Glutamatergic neuron (in vitro differentiated cells): Measurements from ENCODE around the gene RBM33. TPM values are rescaled to one million over a fixed set of nuclear protein-coding genes. Genes with fewer than 3 reads are reported as not detected.

ENCODE experiments used
- DNase-seq: peaks from one replicate; pipeline ENCODE4 v3.0.0; 2022
- H3K27ac Mint-ChIP-seq: one replicate; pipeline ENCODE4 v1.8.0; 2020; ENCODE audit warnings: mild to moderate bottlenecking, mixed read lengths, inconsistent platforms; ENCODE audit not compliant: unreplicated experiment
- H3K27me3 Mint-ChIP-seq: one replicate; pipeline ENCODE4 v1.8.0; 2020; ENCODE audit warnings: mild to moderate bottlenecking, moderate library complexity, mixed read lengths, inconsistent platforms; ENCODE audit not compliant: unreplicated experiment
- H3K36me3 Mint-ChIP-seq: one replicate; pipeline ENCODE4 v1.8.0; 2020; ENCODE audit warnings: mild to moderate bottlenecking, mixed read lengths, inconsistent platforms; ENCODE audit not compliant: unreplicated experiment
- H3K4me1 Mint-ChIP-seq: one replicate; pipeline ENCODE4 v1.8.0; 2020; ENCODE audit warnings: mild to moderate bottlenecking, low read depth, mixed read lengths, inconsistent platforms; ENCODE audit not compliant: unreplicated experiment
- H3K4me3 Mint-ChIP-seq: one replicate; pipeline ENCODE4 v1.8.0; 2020; ENCODE audit warnings: mild to moderate bottlenecking, mixed read lengths, inconsistent platforms; ENCODE audit not compliant: unreplicated experiment
- H3K9me3 Mint-ChIP-seq: one replicate; pipeline ENCODE4 v1.8.0; 2020; ENCODE audit warnings: mild to moderate bottlenecking, moderate library complexity, mixed read lengths, inconsistent platforms; ENCODE audit not compliant: unreplicated experiment
- CTCF ChIP-seq: fragments of 200-600 bp; sonication (generic); IDR thresholded peaks from one replicate; pipeline ENCODE4 v1.5.0; 2021; ENCODE audit not compliant: partially characterized antibody, unreplicated experiment
- total RNA-seq: library from RNA; stranded (reverse); fragmentation: NEBNext Ultra II Directional; extraction: Animal tissue kit (Norgen Biotek cat#: 25700); gene quantifications from one replicate; pipeline ENCODE4 v1.2.1, GENCODE V29; 2021; ENCODE audit not compliant: unreplicated experiment

The RBM33 gene
- total RNA-seq, 1 donor from 2014 or later, result 67.5 TPM

GRCh38 chr7:155713384-155713783 lies 68.9 kb downstream of the RBM33 start:
- Mint-ChIP-seq H3K9me3 (peaks cover 12% of the 10 kb centered on the region), H3K4me3 (no peak overlapping the region), H3K4me1 (peaks cover 21% of the 10 kb centered on the region), H3K27me3 (peaks cover 8% of the 10 kb centered on the region), H3K27ac (no peak overlapping the region), H3K36me3 (peaks cover 14% of the 10 kb centered on the region)
- TF ChIP-seq CTCF, result no peak
- DNase-seq, result no peak

GRCh38 chr7:155714702-155715101 lies 70.2 kb downstream of the RBM33 start:
- Mint-ChIP-seq H3K4me1 (peaks cover 24% of the 10 kb centered on the region), H3K36me3 (peaks cover 14% of the 10 kb centered on the region), H3K9me3 (peaks cover 12% of the 10 kb centered on the region), H3K27me3 (peaks cover 8% of the 10 kb centered on the region), H3K27ac (no peak overlapping the region), H3K4me3 (no peak overlapping the region)
- DNase-seq, result no peak
- TF ChIP-seq CTCF, result no peak

GRCh38 chr7:155715111-155715805 lies 70.8 kb downstream of the RBM33 start:
- peaks cover 24% of the 10 kb centered on the region for H3K4me1 Mint-ChIP-seq
- no peak overlapping the region for H3K4me3 Mint-ChIP-seq
- H3K27me3 Mint-ChIP-seq, result peaks cover 8% of the 10 kb centered on the region
- H3K36me3 Mint-ChIP-seq, result peaks cover 14% of the 10 kb centered on the region
- no peak for DNase-seq
- no peak for TF ChIP-seq CTCF
- no peak overlapping the region for H3K27ac Mint-ChIP-seq
- H3K9me3 Mint-ChIP-seq, result peaks cover 12% of the 10 kb centered on the region

- peaks cover 32% of the 10 kb centered on the region for H3K4me1 Mint-ChIP-seq
- no peak overlapping the region for H3K4me3 Mint-ChIP-seq
- H3K36me3 Mint-ChIP-seq, result peaks cover 12% of the 10 kb centered on the region
- DNase-seq, result no peak
- peaks cover 8% of the 10 kb centered on the region for H3K27me3 Mint-ChIP-seq
- no peak for TF ChIP-seq CTCF
- H3K27ac Mint-ChIP-seq, result no peak overlapping the region
- peaks cover 10% of the 10 kb centered on the region for H3K9me3 Mint-ChIP-seq
Measured at GRCh38 chr7:155717010-155717744, 72.7 kb downstream of the RBM33 start.

- Mint-ChIP-seq H3K9me3 (peaks cover 3% of the 10 kb centered on the region), H3K27ac (no peak overlapping the region), H3K4me1 (peaks cover 34% of the 10 kb centered on the region), H3K4me3 (no peak overlapping the region), H3K36me3 (no peaks in the 10 kb centered on the region), H3K27me3 (no peaks in the 10 kb centered on the region)
- no peak for DNase-seq
- TF ChIP-seq CTCF, result no peak
Measured at GRCh38 chr7:155721056-155721455, 76.6 kb downstream of the RBM33 start.
